ENCODE measurements around the gene UNC5A. TPM values are rescaled to one million over a fixed set of nuclear protein-coding genes. Genes with fewer than 3 reads are reported as not detected.

UNC5A gene
- total RNA-seq, 1 experiment from 2014 or later = 0.07 TPM

DNA sequence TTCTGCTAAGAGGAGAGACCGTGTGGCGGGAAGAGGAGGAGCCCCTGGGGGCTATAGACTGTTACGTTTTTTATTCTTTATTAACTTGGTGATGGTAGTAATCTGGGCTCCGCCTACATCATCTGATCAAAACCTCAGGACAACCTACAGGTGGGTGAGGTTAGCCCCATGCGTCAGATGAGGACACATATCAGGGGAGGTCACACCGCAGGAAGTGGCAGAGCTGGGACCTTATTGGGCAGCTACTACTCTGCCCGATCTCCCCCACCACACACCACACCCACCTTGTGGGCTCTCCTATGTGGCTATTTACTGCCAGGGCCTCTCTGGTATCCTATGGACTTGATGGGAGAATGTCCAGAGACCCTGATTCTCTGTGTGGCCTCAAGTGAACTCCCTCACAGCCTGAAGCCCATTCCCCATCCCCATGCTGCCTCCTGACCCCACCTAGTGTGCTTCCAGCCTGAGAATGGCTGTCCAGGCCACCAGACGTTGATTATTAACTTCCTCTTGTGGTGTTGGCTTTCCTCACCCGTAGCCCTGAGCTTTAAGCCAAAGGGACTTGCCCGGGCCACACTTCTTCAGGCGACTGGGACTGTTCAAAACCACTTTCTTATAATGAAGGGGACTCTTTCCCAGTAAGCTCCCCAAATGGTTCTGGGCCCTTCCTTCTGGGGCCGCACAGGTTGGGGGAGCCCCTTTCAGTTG, 8.2 kb downstream of the UNC5A start:
- ChIA-PET CTCF (no interaction called here), POLR2A (ENCODE audit: unreplicated experiment) (no interaction called here)
- Histone ChIP-seq H3K27me3 (ENCODE audit: low read length) (no peaks in the 10 kb centered on the region), H3K4me3 (ENCODE audit: low read length) (peak overlapping the region; percentile 68), H3K27ac (ENCODE audit: low read length) (no peak overlapping the region), H3K79me2 (ENCODE audit: low read length) (no peaks in the 10 kb centered on the region), H3F3A (ENCODE audit: low read length, unreplicated experiment) (no peaks in the 10 kb centered on the region), H2AFZ (ENCODE audit: low read length) (peak overlapping the region; percentile 75; the same call in 1 of the 2 replicates), H3K4me1 (ENCODE audit: insufficient read depth, low read length) (peaks cover 23% of the 10 kb centered on the region), H4K20me1 (ENCODE audit: low read length) (no peaks in the 10 kb centered on the region), H3K4me2 (ENCODE audit: low read length) (peak overlapping the region; percentile 86), H3K9ac (ENCODE audit: low read length) (no peak overlapping the region), H3K36me3 (ENCODE audit: low read depth, low read length) (no peaks in the 10 kb centered on the region), H3K9me3 (ENCODE audit: low read length) (no peaks in the 10 kb centered on the region), H3K9me2 (replicated peaks; ENCODE audit: low read length) (no peaks in the 10 kb centered on the region)
- ATAC-seq (no peak), DNase-seq (no peak)
- BruUV-seq (replicated peaks) = no TSS peak
- no peak for TF ChIP-seq EZH2phosphoT487 (IDR thresholded peaks at IDR 0.05; ENCODE audit: borderline replicate concordance, low read length)
- TF ChIP-seq, protein P1, sequence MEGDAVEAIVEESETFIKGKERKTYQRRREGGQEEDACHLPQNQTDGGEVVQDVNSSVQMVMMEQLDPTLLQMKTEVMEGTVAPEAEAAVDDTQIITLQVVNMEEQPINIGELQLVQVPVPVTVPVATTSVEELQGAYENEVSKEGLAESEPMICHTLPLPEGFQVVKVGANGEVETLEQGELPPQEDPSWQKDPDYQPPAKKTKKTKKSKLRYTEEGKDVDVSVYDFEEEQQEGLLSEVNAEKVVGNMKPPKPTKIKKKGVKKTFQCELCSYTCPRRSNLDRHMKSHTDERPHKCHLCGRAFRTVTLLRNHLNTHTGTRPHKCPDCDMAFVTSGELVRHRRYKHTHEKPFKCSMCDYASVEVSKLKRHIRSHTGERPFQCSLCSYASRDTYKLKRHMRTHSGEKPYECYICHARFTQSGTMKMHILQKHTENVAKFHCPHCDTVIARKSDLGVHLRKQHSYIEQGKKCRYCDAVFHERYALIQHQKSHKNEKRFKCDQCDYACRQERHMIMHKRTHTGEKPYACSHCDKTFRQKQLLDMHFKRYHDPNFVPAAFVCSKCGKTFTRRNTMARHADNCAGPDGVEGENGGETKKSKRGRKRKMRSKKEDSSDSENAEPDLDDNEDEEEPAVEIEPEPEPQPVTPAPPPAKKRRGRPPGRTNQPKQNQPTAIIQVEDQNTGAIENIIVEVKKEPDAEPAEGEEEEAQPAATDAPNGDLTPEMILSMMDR (conservative IDR thresholded peaks at IDR 0.05; ENCODE audit: low read depth, low read length) = no peak
- intact Hi-C loops (cut with micrococcal nuclease) = loop anchor here (10.0 kb wide), 1 partner anchor 154 kb away; no protein-coding TSS in a partner anchor

DNA sequence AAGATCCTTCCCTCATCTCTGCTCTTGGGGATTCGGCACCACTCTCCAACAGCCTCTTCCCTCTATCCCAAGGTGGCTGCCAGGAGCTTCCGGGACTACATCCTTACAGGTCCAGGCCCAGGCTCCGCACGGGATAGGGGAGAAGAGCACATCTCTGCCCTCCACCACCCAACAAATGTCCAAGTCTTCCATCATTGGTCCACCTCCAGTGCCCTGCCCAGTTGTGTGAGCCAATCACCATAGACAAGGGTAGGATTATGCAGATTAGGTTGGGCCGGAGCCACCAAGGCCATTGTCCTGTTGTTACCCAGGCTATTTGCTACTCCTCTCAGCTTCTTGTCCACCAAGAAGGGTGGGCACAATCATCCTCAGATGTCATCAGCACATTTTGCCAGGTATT, 9.1 kb downstream of the UNC5A start:
- H3K4me3 ChIP-seq (ENCODE audit: low read length) = no peak overlapping the region

DNA sequence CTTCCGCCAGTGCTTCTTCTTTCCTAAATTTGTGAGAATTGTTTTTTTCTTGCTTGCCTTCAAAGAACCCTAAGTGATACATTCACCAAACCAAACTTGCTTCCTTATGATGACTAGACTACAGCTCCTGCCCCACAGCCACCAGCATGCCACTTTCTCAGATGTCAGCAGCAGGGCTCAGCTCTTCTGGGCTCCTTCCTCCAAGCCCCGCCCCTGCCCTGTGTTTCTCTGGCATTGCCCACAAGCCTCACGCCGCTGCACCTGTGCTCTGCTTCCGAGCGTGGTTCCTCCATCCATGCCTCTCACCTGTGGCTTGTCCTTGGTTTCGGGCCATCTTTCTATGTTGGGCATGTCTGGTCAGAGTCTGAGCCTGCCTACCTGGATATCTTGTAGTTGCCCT, 10.6 kb downstream of the UNC5A start:
- no peak for DNase-seq
- no peaks in the 10 kb centered on the region for H4K20me1 ChIP-seq (ENCODE audit: low read length)
- no peaks in the 10 kb centered on the region for H3K9me3 ChIP-seq (ENCODE audit: low read length)
- ChIA-PET CTCF (interaction anchor here (0.6 kb wide), 1 partner anchor 12 kb away, joined by 3 read pairs; no protein-coding TSS in a partner anchor), POLR2A (ENCODE audit: unreplicated experiment) (no interaction called here)
- no peaks in the 10 kb centered on the region for H3K36me3 ChIP-seq (ENCODE audit: low read depth, low read length)
- intact Hi-C loops (cut with micrococcal nuclease) = no loop called here
- ATAC-seq = no peak
- no peak overlapping the region for H2AFZ ChIP-seq (ENCODE audit: low read length)
- H3F3A ChIP-seq (ENCODE audit: low read length, unreplicated experiment) = no peaks in the 10 kb centered on the region
- TF ChIP-seq, protein P1 (conservative IDR thresholded peaks at IDR 0.05; ENCODE audit: low read depth, low read length) = no peak
- TF ChIP-seq EZH2 (IDR thresholded peaks at IDR 0.05; ENCODE audit: low read length, unreplicated experiment) (no peak), EZH2phosphoT487 (IDR thresholded peaks at IDR 0.05; ENCODE audit: borderline replicate concordance, low read length) (no peak)
- H3K27me3 ChIP-seq (ENCODE audit: low read length) = no peaks in the 10 kb centered on the region
- H3K9ac ChIP-seq (ENCODE audit: low read length) = no peak overlapping the region
- H3K4me2 ChIP-seq (ENCODE audit: low read length) = no peak overlapping the region
- no peaks in the 10 kb centered on the region for H3K9me2 ChIP-seq (replicated peaks; ENCODE audit: low read length)
- no peak overlapping the region for H3K27ac ChIP-seq (ENCODE audit: low read length)
- peaks cover 24% of the 10 kb centered on the region for H3K4me1 ChIP-seq (ENCODE audit: insufficient read depth, low read length)
- H3K79me2 ChIP-seq (ENCODE audit: low read length) = no peaks in the 10 kb centered on the region
- H3K4me3 ChIP-seq (ENCODE audit: low read length) = no peak overlapping the region
- BruUV-seq (replicated peaks) = no TSS peak

More for the DNA sequence above, 9.1 kb downstream of the UNC5A start:
- Histone ChIP-seq H2AFZ (ENCODE audit: low read length) (no peak overlapping the region), H3K27me3 (ENCODE audit: low read length) (no peaks in the 10 kb centered on the region), H3K79me2 (ENCODE audit: low read length) (no peaks in the 10 kb centered on the region), H3K4me1 (ENCODE audit: insufficient read depth, low read length) (peaks cover 24% of the 10 kb centered on the region), H3K9me3 (ENCODE audit: low read length) (no peaks in the 10 kb centered on the region), H4K20me1 (ENCODE audit: low read length) (no peaks in the 10 kb centered on the region), H3K27ac (ENCODE audit: low read length) (no peak overlapping the region), H3K4me2 (ENCODE audit: low read length) (no peak overlapping the region), H3K36me3 (ENCODE audit: low read depth, low read length) (no peaks in the 10 kb centered on the region), H3K9ac (ENCODE audit: low read length) (no peak overlapping the region), H3K9me2 (replicated peaks; ENCODE audit: low read length) (no peaks in the 10 kb centered on the region), H3F3A (ENCODE audit: low read length, unreplicated experiment) (no peaks in the 10 kb centered on the region)
- no TSS peak for BruUV-seq (replicated peaks)
- POLR2A ChIA-PET (ENCODE audit: unreplicated experiment) = no interaction called here
- TF ChIP-seq, protein P1 (conservative IDR thresholded peaks at IDR 0.05; ENCODE audit: low read depth, low read length) = no peak
- no peak for TF ChIP-seq EZH2phosphoT487 (IDR thresholded peaks at IDR 0.05; ENCODE audit: borderline replicate concordance, low read length)
- TF ChIP-seq EZH2 (IDR thresholded peaks at IDR 0.05; ENCODE audit: low read length, unreplicated experiment) = no peak
- ATAC-seq (no peak), DNase-seq (no peak)
- CTCF ChIA-PET = no interaction called here
- intact Hi-C loops (cut with micrococcal nuclease) = loop anchor here (10.0 kb wide), 1 partner anchor 155 kb away; no protein-coding TSS in a partner anchor

All from PC-3 (cell line).